Right lung (tissue), 5 donors: ENCODE measurements around the gene GPR135. TPM values are rescaled to one million over a fixed set of nuclear protein-coding genes. Genes with fewer than 3 reads are reported as not detected.
"Not testable (repeated sequence)": the region's sequence is repeated elsewhere in the genome, so short reads cannot be mapped to it uniquely, and the experiment has no call there.

Source experiments
- DNase-seq, 2 donors: peaks; one replicate each; pipeline ENCODE4 v3.0.0-alpha.2; 2013
- polyA plus RNA-seq, 5 donors: library from polyadenylated mRNA; unstranded; fragments of 120-200 nt; gene quantifications; one replicate each; pipeline versions ENCODE4 v1.2.1 to v1.2.3, GENCODE V29; 2013; ENCODE audit warnings: inconsistent platforms in 1 of 5, low replicate concordance in 1 of 5; ENCODE audit not compliant: insufficient read length in 5 of 5, insufficient read depth in 1 of 5

GPR135 gene
- polyA plus RNA-seq, 5 donors, result 3.7 to 6.1 (median 5.9) TPM

GRCh38 chr14:59480166-59480565, 15.0 kb upstream of the GPR135 start:
- no peak for DNase-seq

GRCh38 chr14:59478540-59478939, 13.4 kb upstream of the GPR135 start:
- DNase-seq, result no peak

- no peak for DNase-seq
Observed at GRCh38 chr14:59475709-59476108, 10.5 kb upstream of the GPR135 start.

GRCh38 chr14:59474172-59474571, 9.0 kb upstream of the GPR135 start:
- no peak for DNase-seq

GRCh38 chr14:59464486-59465315, 479 bp downstream of the GPR135 start:
- DNase-seq, result peak; percentile 57 to 70

GRCh38 chr14:59463787-59464485, 1.2 kb downstream of the GPR135 start:
- no peak for DNase-seq

- no peak for DNase-seq
Observed at GRCh38 chr14:59461891-59462290, 3.3 kb downstream of the GPR135 start.

GRCh38 chr14:59460378-59460777, 4.8 kb downstream of the GPR135 start:
- no peak for DNase-seq

GRCh38 chr14:59458486-59458885, 6.7 kb downstream of the GPR135 start:
- DNase-seq, result no peak

GRCh38 chr14:59455411-59455810, 9.8 kb downstream of the GPR135 start:
- DNase-seq, result no peak

- DNase-seq, result no peak
Observed at GRCh38 chr14:59454139-59454538, 11.0 kb downstream of the GPR135 start.

- DNase-seq, result no peak
Observed at GRCh38 chr14:59451849-59452248, 13.3 kb downstream of the GPR135 start.

GRCh38 chr14:59450716-59451115, 14.5 kb downstream of the GPR135 start:
- no peak for DNase-seq

- DNase-seq, result not testable (repeated sequence)
Observed at GRCh38 chr14:59448673-59449072, 16.5 kb downstream of the GPR135 start.

GRCh38 chr14:59439256-59439965, 25.8 kb downstream of the GPR135 start:
- DNase-seq, result peak in 1 of 2 donors; percentile 44

- no peak for DNase-seq
Observed at GRCh38 chr14:59438195-59438647, 27.0 kb downstream of the GPR135 start.

- DNase-seq, result no peak
Observed at GRCh38 chr14:59435987-59436386, 29.2 kb downstream of the GPR135 start.

- DNase-seq, result no peak
Observed at GRCh38 chr14:59435101-59435500, 30.1 kb downstream of the GPR135 start.

GRCh38 chr14:59429790-59430189, 35.4 kb downstream of the GPR135 start:
- no peak for DNase-seq

GRCh38 chr14:59428581-59429012, 36.6 kb downstream of the GPR135 start:
- DNase-seq, result no peak

- no peak for DNase-seq
Observed at GRCh38 chr14:59427653-59428580, 37.3 kb downstream of the GPR135 start.
